K562 (cell line): ENCODE data around the gene ATRN. TPM values are rescaled to one million over a fixed set of nuclear protein-coding genes. Genes with fewer than 3 reads are reported as not detected.

Experiments
- ATAC-seq: fragments of 200-7000 bp; cut with Tn5 transposase; 3 replicates; pipeline ENCODE4 v1.9.1; 2020; ENCODE audit warnings: moderate library complexity
- BruUV-seq: library from RNA; stranded (reverse); fragments of 400-500 nt; replicated peaks from 2 replicates; lab custom pipeline; 2021; lab: Mats Ljungman, UMichigan
- CTCF ChIA-PET: fragments of 300-600 bp; formaldehyde crosslinking; extraction: SDS; loops from one replicate; lab custom pipeline; 2021; ENCODE audit warnings: low intra/inter-chr PET ratio; lab: Yijun Ruan, JAX
- POLR2A ChIA-PET: fragments of 300-600, 350-650 bp; sonication (Branson Sonifier 250); formaldehyde crosslinking; extraction: SDS; loops from one replicate; lab custom pipeline; 2021; ENCODE audit warnings: antibody characterized with exemption, inconsistent platforms; lab: Yijun Ruan, JAX
- DNase-seq, 4 experiments: peaks; one replicate each; pipeline versions ENCODE4 v3.0.0 to v3.0.0-alpha.2; 2011 to 2018; ENCODE audit warnings: low spot score in 3 of 4, mixed read lengths in 3 of 4; ENCODE audit errors: extremely low read depth in 1 of 4
- FAIRE-seq: peaks from 2 replicates; lab custom pipeline; 2011; peaks lifted over from hg19 to GRCh38; lab: Jason Lieb, UNC
- H2AFZ ChIP-seq: 2 replicates; pipeline ENCODE4 v1.6.0; 2011; ENCODE audit warnings: low read depth, low read length, control low read depth, inconsistent platforms
- H3K27ac ChIP-seq: fragments of 200-600 bp; 3 replicates; pipeline ENCODE4 v1.8.0; 2011; ENCODE audit warnings: low read depth, mild to moderate bottlenecking, control low read depth, inconsistent platforms, low read length, moderate library complexity, mixed read lengths; ENCODE audit errors: extremely low read depth
- H3K27me3 ChIP-seq, 2 experiments: fragments of 300-600 bp in 1 of 2; 2 replicates in 1 of 2; 3 replicates in 1 of 2; pipeline versions ENCODE4 v1.6.0 to v1.8.0; 2011; ENCODE audit warnings: inconsistent platforms in 2 of 2, low read length in 2 of 2, mild to moderate bottlenecking in 1 of 2, mixed read lengths in 1 of 2, moderate library complexity in 1 of 2; ENCODE audit not compliant: control insufficient read depth in 2 of 2, insufficient read depth in 2 of 2
- H3K36me3 ChIP-seq: fragments of 300-600 bp; 3 replicates; pipeline ENCODE4 v1.8.0; 2011; ENCODE audit warnings: mild to moderate bottlenecking, low read length, inconsistent platforms; ENCODE audit not compliant: control insufficient read depth, insufficient read depth
- H3K4me1 ChIP-seq, 2 experiments: fragments of 200-600 bp in 1 of 2; replicated peaks in 1 of 2; 2 replicates in 1 of 2; 3 replicates in 1 of 2; pipeline versions ENCODE4 v1.5.1 to v1.8.0; 2011; ENCODE audit warnings: inconsistent platforms in 2 of 2, low read length in 2 of 2, mild to moderate bottlenecking in 1 of 2, mixed read lengths in 1 of 2, moderate library complexity in 1 of 2; ENCODE audit not compliant: control insufficient read depth in 2 of 2, insufficient read depth in 2 of 2
- H3K4me2 ChIP-seq: 2 replicates; pipeline ENCODE4 v1.6.1; 2011; ENCODE audit warnings: low read length, control low read depth, inconsistent platforms, mixed read lengths; ENCODE audit not compliant: insufficient read depth
- H3K4me3 ChIP-seq: fragments of 200-600 bp; sonication (generic), shearing (Covaris generic); 2 replicates; pipeline ENCODE4 v1.5.1; 2016; ENCODE audit warnings: control low read depth, inconsistent platforms
- H3K79me2 ChIP-seq: fragments of 200-600 bp; 3 replicates; pipeline ENCODE4 v1.8.0; 2011; ENCODE audit warnings: low read length, inconsistent platforms; ENCODE audit not compliant: control insufficient read depth, insufficient read depth
- H3K9ac ChIP-seq, 2 experiments: 2 replicates each; pipeline versions ENCODE4 v1.6.0 to v1.6.1; 2011; ENCODE audit warnings: low read depth in 2 of 2, low read length in 2 of 2, control low read depth in 1 of 2, inconsistent platforms in 1 of 2, mild to moderate bottlenecking in 1 of 2, mixed read lengths in 1 of 2; ENCODE audit not compliant: insufficient read depth in 1 of 2
- H3K9me1 ChIP-seq: one replicate; pipeline ENCODE4 v1.6.0; 2011; ENCODE audit warnings: inconsistent platforms, mild to moderate bottlenecking, low read length, moderate library complexity; ENCODE audit not compliant: control insufficient read depth, insufficient read depth
- H3K9me3 ChIP-seq: replicated peaks from 2 replicates; pipeline ENCODE4 v1.5.1; 2011; ENCODE audit warnings: low read depth, low read length, inconsistent platforms; ENCODE audit not compliant: control insufficient read depth, insufficient read depth
- H4K20me1 ChIP-seq: replicated peaks from 2 replicates; pipeline ENCODE4 v1.6.1; 2011; ENCODE audit warnings: low read length, inconsistent platforms, mixed read lengths; ENCODE audit not compliant: control insufficient read depth, insufficient read depth
- ARID4B ChIP-seq: sonication (generic); formaldehyde crosslinking; IDR thresholded peaks from 2 replicates; pipeline ENCODE4 v1.8.0; 2022; ENCODE audit warnings: mild to moderate bottlenecking, missing genetic modification reagents
- FOXK1 ChIP-seq: sonication (generic); formaldehyde crosslinking; IDR thresholded peaks from 2 replicates; pipeline ENCODE4 v1.8.0; 2022; ENCODE audit warnings: missing genetic modification reagents, mild to moderate bottlenecking, borderline replicate concordance
- MYNN ChIP-seq, 2 experiments: sonication (generic); formaldehyde crosslinking in 1 of 2; IDR thresholded peaks; 2 replicates each; pipeline versions ENCODE4 v1.5.0 to v1.6.1; 2016 to 2020; ENCODE audit warnings: antibody characterized with exemption in 1 of 2, missing genetic modification reagents in 1 of 2
- NCOA2 ChIP-seq, 2 experiments: fragments of 450-650 bp; IDR thresholded peaks; 2 replicates each; pipeline ENCODE4 v1.6.1; 2018; ENCODE audit warnings: mild to moderate bottlenecking in 2 of 2, moderate library complexity in 1 of 2; ENCODE audit not compliant: partially characterized antibody in 2 of 2
- NR3C1 ChIP-seq: sonication (generic); formaldehyde crosslinking; IDR thresholded peaks from 2 replicates; pipeline ENCODE4 v1.8.1; 2022; ENCODE audit warnings: missing genetic modification reagents
- SIN3A ChIP-seq, 2 experiments: fragments of 150-350 bp in 1 of 2; IDR thresholded peaks; 2 replicates each; pipeline ENCODE4 v1.6.1; 2011 to 2016; ENCODE audit warnings: borderline replicate concordance in 2 of 2, low read depth in 2 of 2, low read length in 2 of 2, mild to moderate bottlenecking in 2 of 2, moderate library complexity in 2 of 2; ENCODE audit not compliant: control insufficient read depth in 1 of 2
- SNIP1 ChIP-seq: fragments of 450-650 bp; IDR thresholded peaks from 2 replicates; pipeline ENCODE4 v1.7.1; 2017; ENCODE audit warnings: low read depth, mild to moderate bottlenecking
- SREBF2 ChIP-seq: sonication (generic); formaldehyde crosslinking; IDR thresholded peaks from 2 replicates; pipeline ENCODE4 v1.4.0; 2020; ENCODE audit warnings: mild to moderate bottlenecking, missing genetic modification reagents
- SRSF9 ChIP-seq: fragments of 200-400 bp; formaldehyde crosslinking; IDR thresholded peaks from 2 replicates; pipeline ENCODE4 v1.6.1; 2017; ENCODE audit warnings: low read depth, low read length, borderline replicate concordance
- TAF7 ChIP-seq: fragments of 450-650 bp; IDR thresholded peaks from 2 replicates; pipeline ENCODE4 v1.6.1; 2016; ENCODE audit warnings: missing genetic modification characterization, missing compliant biosample characterization
- ZC3H4 ChIP-seq: sonication (generic); formaldehyde crosslinking; IDR thresholded peaks from 2 replicates; pipeline ENCODE4 v1.9.0; 2021; ENCODE audit warnings: missing genetic modification reagents, borderline replicate concordance
- ZNF134 ChIP-seq: fragments of 250-450 bp; sonication (Bioruptor Pico); conservative IDR thresholded peaks from 2 replicates; pipeline ENCODE4 v1.4.0; 2020
- ZNF444 ChIP-seq: fragments of 250-450 bp; sonication (Bioruptor Pico); IDR thresholded peaks from 2 replicates; pipeline ENCODE4 v1.4.0; 2020; ENCODE audit warnings: mild to moderate bottlenecking, moderate library complexity
- ZNF717 ChIP-seq: fragments of 250-450 bp; sonication (Bioruptor Pico); IDR thresholded peaks from 2 replicates; pipeline ENCODE4 v1.5.0; 2021
- WGBS: fragments of 100-300 bp; shearing (Covaris generic); methylation state at CpG from one replicate; pipeline ENCODE4 v1.1.6; 2016; ENCODE audit warnings: low coverage, mixed read lengths; ENCODE audit not compliant: insufficient coverage; ENCODE audit errors: missing lambda C conversion rate; 5-methylcytosine and 5-hydroxymethylcytosine counted together
- in situ Hi-C: fragments of 300-500 bp; cut with MboI; formaldehyde crosslinking; loops from 4 replicates; pipeline ENCODE4 v1.15.0; 2018; ENCODE audit warnings: inconsistent platforms, mixed read lengths
- intact Hi-C: fragments of 100-400 bp; cut with micrococcal nuclease; formaldehyde crosslinking; loops from 2 replicates; pipeline ENCODE4 v1.14.2; 2022
- polyA plus RNA-seq, 8 experiments: library from polyadenylated mRNA; depleted of rRNA in 4 of 8; stranded (reverse) in 5 of 8; unstranded in 3 of 8; fragments of >200 nt; fragmentation: Nextera tagmentation in 2 of 8; fragmentation: Illumina TruSeq in 1 of 8; extraction: Ambion mirVana in 2 of 8; extraction: Trizol in 1 of 8; gene quantifications; 2 replicates each; pipeline versions ENCODE4 v1.2.1 to v1.2.3, GENCODE V29; 2011 to 2014; ENCODE audit warnings: inconsistent platforms in 1 of 8, missing spikeins in 1 of 8
- total RNA-seq, 7 experiments: library from RNA; depleted of rRNA in 6 of 7; stranded (reverse); fragments of >200 nt in 6 of 7; fragmentation: Illumina TruSeq in 2 of 7; extraction: Trizol in 2 of 7; gene quantifications; 2 replicates each; pipeline versions ENCODE4 v1.2.1 to v1.2.3, GENCODE V29; 2011 to 2021; ENCODE audit warnings: low replicate concordance in 1 of 7
- TF ChIP-seq, protein P1 (sequence below): fragments of 250-450 bp; sonication (Bioruptor Pico); IDR thresholded peaks from 2 replicates; pipeline ENCODE4 v1.8.0; 2021; ENCODE audit warnings: borderline replicate concordance, mild to moderate bottlenecking, moderate library complexity; ENCODE audit not compliant: poor library complexity, severe bottlenecking
- TF ChIP-seq, protein P2 (sequence below): fragments of 450-650 bp; formaldehyde crosslinking; IDR thresholded peaks from 2 replicates; pipeline ENCODE4 v1.4.0; 2020; ENCODE audit warnings: mild to moderate bottlenecking, moderate library complexity

The ATRN gene
- total and polyA plus RNA-seq, 9 of the 15 experiments (the other 6 are each of a cell fraction or from before 2014, with no cell fraction given): 0.69 to 16.5 (median 7.6) TPM

- no peak for TF ChIP-seq ARID4B (CRISPR knock-in tag)
Measured at GRCh38 chr20:3560162-3560561, 89.3 kb downstream of the ATRN start (continued).

DNA sequence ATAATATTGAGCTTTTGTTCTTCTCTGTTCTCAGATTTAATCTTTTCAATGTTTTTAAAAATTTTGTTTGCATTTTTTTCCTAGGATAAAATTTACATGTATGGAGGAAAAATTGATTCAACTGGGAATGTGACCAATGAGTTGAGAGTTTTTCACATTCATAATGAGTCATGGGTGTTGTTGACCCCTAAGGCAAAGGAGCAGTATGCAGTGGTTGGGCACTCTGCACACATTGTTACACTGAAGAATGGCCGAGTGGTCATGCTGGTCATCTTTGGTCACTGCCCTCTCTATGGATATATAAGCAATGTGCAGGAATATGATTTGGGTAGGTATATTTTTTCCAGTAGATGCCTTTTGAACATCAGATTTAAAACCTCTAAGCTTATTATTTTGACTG is 89.8 kb downstream of the ATRN start:
- CTCF ChIA-PET: no interaction called here
- Histone ChIP-seq H4K20me1 (no peaks in the 10 kb centered on the region), H3K9me3 (no peaks in the 10 kb centered on the region), H3K4me1 (no peaks in the 10 kb centered on the region), H3K27me3 (no peaks in the 10 kb centered on the region), H3K27ac (no peak overlapping the region), H2AFZ (no peak overlapping the region), H3K36me3 (peaks cover 10% of the 10 kb centered on the region; the same call in 2 of the 3 replicates), H3K4me2 (no peak overlapping the region), H3K79me2 (no peaks in the 10 kb centered on the region), H3K9ac (no peak overlapping the region), H3K9me1 (no peaks in the 10 kb centered on the region), H3K4me3 (no peak overlapping the region)
- no peak for FAIRE-seq
- POLR2A ChIA-PET: no interaction called here
- WGBS: 75% methylated on average over 1 of the region's 1 CpG
- BruUV-seq: no TSS peak
- in situ Hi-C loops (loop anchor here (5.0 kb wide), 1 partner anchor 152 kb away; the partner anchor contains the start of gene SIGLEC1), intact Hi-C loops (loop anchor here (10.0 kb wide), 1 partner anchor 64 kb away; no protein-coding TSS in a partner anchor)
- no peak for ATAC-seq
- DNase-seq: no peak
- TF ChIP-seq SRSF9 (no peak), ZNF717 (CRISPR knock-in tag) (no peak), NCOA2 (IDR thresholded peaks at IDR 0.05; ENCODE audit: partially characterized antibody in 2 of 2) (no peak), ZNF134 (CRISPR knock-in tag) (no peak), ZNF444 (CRISPR knock-in tag) (no peak), MYNN (IDR thresholded peaks at IDR 0.05) (no peak), MYNN (CRISPR knock-in tag; IDR thresholded peaks at IDR 0.05) (no peak), TAF7 (no peak), ZC3H4 (CRISPR knock-in tag) (no peak), SIN3A (IDR thresholded peaks at IDR 0.05; ENCODE audit: borderline replicate concordance in 2 of 2, control insufficient read depth in 1 of 2, low read depth in 2 of 2, low read length in 2 of 2) (no peak), SNIP1 (no peak), SREBF2 (CRISPR knock-in tag) (no peak), FOXK1 (no peak), NR3C1 (no peak)
- TF ChIP-seq, protein P1, sequence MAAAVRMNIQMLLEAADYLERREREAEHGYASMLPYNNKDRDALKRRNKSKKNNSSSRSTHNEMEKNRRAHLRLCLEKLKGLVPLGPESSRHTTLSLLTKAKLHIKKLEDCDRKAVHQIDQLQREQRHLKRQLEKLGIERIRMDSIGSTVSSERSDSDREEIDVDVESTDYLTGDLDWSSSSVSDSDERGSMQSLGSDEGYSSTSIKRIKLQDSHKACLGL (CRISPR knock-in tag): no peak
- TF ChIP-seq, protein P2, sequence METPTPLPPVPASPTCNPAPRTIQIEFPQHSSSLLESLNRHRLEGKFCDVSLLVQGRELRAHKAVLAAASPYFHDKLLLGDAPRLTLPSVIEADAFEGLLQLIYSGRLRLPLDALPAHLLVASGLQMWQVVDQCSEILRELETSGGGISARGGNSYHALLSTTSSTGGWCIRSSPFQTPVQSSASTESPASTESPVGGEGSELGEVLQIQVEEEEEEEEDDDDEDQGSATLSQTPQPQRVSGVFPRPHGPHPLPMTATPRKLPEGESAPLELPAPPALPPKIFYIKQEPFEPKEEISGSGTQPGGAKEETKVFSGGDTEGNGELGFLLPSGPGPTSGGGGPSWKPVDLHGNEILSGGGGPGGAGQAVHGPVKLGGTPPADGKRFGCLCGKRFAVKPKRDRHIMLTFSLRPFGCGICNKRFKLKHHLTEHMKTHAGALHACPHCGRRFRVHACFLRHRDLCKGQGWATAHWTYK: no peak
